Urothelium cell line (cell line): ENCODE data around the gene DCUN1D3.
A peak's percentile ranks its signal among the peaks of the same experiment; 100 is the strongest.
"Not testable (repeated sequence)": the region's sequence is repeated elsewhere in the genome, so short reads cannot be mapped to it uniquely, and the experiment has no call there.

Source experiments
- DNase-seq: peaks from one replicate; pipeline ENCODE4 v3.0.0; 2011; ENCODE audit warnings: low spot score, mixed read lengths
- FAIRE-seq: peaks from 2 replicates; lab custom pipeline; 2011; peaks lifted over from hg19 to GRCh38; lab: Jason Lieb, UNC

Gene DCUN1D3

GRCh38 chr16:20833086-20833485, 67.1 kb downstream of the DCUN1D3 start:
- FAIRE-seq (no peak), DNase-seq (no peak)

DNA sequence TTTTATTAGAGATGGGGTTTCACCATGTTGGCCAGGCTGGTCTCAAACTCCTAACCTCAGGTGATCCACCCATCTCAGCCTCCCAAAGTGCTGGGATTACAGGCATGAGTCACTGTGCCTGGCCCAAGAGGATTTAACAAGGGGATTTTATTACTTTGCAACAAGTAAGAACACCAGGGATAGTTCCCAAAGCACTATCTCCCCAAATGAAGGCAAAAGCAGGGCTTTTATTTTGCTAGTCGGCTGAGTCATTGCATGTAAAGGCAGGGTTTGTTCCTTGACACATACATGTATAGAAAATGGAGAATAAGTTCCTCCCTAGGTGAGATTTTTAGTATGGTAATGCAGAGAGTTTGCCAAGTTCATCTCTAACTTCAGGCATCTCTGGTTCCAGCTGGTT, 69.8 kb downstream of the DCUN1D3 start:
- no peak for DNase-seq
- no peak for FAIRE-seq

- FAIRE-seq, result no peak
- DNase-seq, result no peak
Observed at GRCh38 chr16:20829536-20829935, 70.6 kb downstream of the DCUN1D3 start.

DNA sequence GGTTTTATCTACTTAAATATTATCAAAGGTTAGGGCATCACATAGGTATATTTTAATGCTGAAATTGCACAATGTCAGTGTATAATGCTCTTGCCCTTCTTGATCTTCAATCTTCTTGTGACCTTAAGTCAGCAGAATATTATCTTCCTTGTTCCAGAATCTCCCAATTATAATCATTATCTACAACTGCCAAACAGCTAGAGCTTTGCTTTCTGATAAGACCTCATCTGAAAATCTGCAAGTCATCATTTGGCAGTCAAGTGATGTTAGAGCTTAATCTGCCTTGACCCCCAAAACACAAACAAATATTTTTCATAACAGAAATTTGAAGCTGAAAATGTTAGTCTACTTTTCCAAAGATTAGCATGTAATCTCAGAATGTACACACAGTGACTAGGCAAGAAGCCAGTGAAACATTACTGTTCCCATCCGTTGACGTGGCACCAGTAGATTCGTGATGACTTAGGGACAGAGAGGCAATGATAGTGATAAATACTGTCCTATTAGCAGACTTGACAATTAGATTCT, 74.1 kb downstream of the DCUN1D3 start:
- DNase-seq (no peak), FAIRE-seq (no peak)

DNA sequence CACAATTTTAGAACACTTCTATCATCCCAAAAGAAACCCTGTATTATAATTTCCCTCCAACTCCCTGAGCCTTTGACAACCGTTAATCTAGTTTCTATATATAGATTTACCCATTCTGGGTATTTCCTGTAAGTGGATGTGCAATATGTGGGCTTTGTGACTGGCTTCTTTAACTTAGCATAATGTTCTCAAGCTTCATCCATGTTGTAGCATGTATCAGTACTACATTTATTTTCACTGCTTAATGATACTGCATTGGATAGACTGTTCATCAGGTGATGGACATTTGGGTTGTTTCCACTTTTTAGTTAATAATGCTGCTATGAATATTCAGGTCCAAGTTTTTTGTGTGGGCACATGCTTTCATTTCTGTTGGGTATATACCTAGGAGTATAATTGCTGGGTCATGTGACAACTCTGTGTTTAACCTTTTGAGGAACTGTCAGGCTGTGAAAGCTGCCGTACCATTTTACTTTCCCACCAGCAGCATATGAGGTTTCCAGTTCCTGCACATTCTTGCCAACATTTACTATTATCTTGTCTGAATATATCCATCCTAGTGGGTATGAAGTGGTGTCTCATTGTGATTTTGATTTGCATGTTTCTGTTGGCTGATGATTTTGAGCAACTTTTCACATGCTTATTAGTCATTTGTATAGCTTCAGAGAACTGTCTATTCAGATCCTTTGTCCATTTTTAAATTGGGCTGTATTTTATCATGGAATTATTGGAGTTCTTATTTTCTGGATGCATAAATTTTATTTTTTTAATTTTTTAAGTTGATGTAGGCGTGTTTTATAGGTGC, 77.4 kb downstream of the DCUN1D3 start:
- DNase-seq (no peak), FAIRE-seq (no peak)

DNA sequence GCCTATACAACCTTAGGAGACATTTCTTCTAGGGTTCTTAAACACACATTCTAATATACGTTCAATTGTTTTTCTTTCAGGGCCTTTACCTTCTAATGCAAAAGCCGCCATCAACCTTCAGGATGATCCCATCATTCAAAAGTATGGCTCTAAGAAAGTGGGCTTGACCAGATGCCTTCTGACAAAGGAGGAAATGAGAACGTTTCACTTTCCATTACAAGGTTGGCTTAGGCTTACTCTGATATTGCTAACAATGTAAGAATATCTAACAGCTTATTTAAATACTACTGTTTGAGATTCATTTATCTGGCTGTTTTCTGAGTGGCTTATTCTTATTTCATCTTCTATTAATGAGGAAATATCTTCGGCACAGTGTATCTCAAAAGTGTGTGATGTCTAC, 78.5 kb downstream of the DCUN1D3 start:
- DNase-seq (no peak), FAIRE-seq (no peak)

- no peak for FAIRE-seq
- no peak for DNase-seq
Observed at GRCh38 chr16:20818929-20819585, 81.1 kb downstream of the DCUN1D3 start.

- FAIRE-seq, result no peak
- no peak for DNase-seq
Observed at GRCh38 chr16:20814784-20815183, 85.4 kb downstream of the DCUN1D3 start.

DNA sequence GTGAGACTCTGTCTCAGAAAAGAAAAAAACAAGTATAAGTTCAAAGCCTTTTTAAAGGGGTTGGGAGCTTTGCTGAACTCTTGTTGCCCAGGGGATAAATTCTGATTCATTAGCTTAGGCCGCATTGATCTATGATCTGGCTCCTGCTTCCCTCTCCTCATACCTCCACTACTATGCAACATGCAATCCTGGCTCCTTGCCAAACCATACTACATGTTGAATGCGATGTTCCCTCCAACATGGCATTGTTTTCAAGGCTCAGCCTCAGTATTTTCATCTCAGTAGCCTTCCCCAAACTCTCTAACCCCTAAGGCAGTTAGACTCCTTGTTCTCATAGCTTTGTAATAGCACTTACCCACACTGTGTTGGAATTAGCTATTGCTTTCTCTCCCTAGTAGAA, 87.6 kb downstream of the DCUN1D3 start:
- no peak for DNase-seq
- FAIRE-seq, result peak; percentile 46

- FAIRE-seq (no peak), DNase-seq (no peak)
Observed at GRCh38 chr16:20811889-20812439, 88.2 kb downstream of the DCUN1D3 start.

- no peak for FAIRE-seq
Observed at GRCh38 chr16:20807862-20808261, 92.3 kb downstream of the DCUN1D3 start.

DNA sequence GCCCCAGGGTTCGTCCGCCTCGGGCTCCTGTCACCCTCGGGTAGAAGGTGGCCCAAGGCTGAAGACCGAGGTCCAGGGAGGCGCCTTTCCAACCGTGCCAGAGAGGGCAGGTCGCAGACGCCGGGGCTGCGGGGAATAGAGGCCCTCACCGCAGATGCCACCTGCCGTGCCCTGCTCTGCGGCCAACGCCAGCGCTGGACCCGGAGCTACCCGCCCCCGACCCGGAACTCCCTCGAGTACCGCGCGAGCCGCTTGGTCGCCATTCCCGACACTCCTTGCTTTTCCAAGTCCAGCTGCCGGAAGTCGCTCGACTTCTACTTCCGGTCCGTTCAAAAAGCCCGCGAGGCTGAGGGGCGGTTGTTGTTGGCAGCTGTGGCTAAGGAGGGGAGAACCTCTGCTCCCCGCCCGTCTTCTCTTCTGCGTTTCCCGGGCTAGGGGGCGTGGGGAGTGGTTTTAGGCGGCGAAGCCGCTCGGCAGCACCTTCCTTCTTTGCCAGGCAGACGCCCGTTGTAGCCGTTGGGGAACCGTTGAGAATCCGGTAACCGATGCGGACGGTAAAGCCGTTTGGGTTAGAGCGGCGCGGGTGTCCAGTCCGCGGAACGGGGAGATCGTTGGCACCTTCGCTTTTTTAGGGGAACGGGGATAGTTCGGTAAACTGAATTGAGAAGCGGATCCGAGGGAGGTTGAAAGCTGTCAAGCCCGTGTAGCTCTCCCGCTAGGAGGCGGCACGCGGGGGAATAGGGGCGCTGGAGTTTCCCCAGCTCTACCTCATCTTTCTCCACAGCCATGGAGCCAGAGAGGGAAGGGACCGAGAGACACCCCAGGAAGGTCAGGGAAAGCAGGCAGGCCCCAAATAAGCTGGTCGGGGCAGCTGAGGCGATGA, 93.7 kb downstream of the DCUN1D3 start, which contains the start of the genes ERI2 and REXO5:
TSS of gene ERI2 (minus strand) at position 305 of the 883 bp plus-strand sequence. CDS start at position 263, 42 bp downstream.
TSS of gene REXO5 (plus strand) at position 360 of the 883 bp plus-strand sequence. CDS start at position 787, 427 bp downstream.
- DNase-seq, result peak; percentile 92
- FAIRE-seq, result no peak

More at GRCh38 chr16:20807862-20808261, 92.3 kb downstream of the DCUN1D3 start:
- no peak for DNase-seq

DNA sequence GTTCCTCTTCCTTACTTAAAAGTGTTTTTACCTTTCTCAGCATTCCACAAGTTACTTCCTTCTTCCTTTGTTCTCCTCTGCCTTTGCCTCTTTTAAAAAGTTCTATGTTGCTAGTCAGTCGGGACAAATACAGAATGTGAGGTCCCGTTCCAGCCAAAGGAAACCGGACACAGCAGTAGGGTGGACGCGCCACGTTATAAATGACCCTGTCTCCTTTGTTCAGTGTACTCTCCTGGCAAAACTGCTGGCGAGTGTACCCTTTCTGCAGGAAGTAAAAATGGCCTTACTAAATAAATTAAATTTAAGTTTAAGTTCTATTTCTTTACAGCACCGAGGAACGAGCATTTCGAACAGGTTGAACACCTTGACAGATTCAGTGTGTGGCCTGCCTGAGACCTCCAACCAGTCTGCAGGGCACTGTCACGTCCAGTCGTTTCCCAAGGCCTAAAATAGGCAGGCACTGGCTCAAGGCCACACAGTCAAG, 94.4 kb downstream of the DCUN1D3 start:
- DNase-seq, FAIRE-seq: not testable (repeated sequence)
